Measurements from ENCODE around the gene ZBTB40.

- TF ChIP-seq POLR2AphosphoS5 (IDR thresholded peaks at IDR 0.05; ENCODE audit: low read depth, low read length) (no peak), TAF1 (IDR thresholded peaks at IDR 0.05; ENCODE audit: low read depth, low read length) (no peak), PAX5 (IDR thresholded peaks at IDR 0.05; ENCODE audit: insufficient read depth, low read length, severe bottlenecking) (no peak), POLR2A (IDR thresholded peaks at IDR 0.05; ENCODE audit: low read depth, low read length) (no peak), SPI1 (IDR thresholded peaks at IDR 0.05; ENCODE audit: low read depth, low read length) (no peak)
Measured at GRCh38 chr1:22528451-22528850, 76.8 kb downstream of the ZBTB40 start.

Measured in GM12891 (cell line).